HG02759 (cell line): ENCODE data around the gene FAM136A.
"Not testable (repeated sequence)": the region's sequence is repeated elsewhere in the genome, so short reads cannot be mapped to it uniquely, and the experiment has no call there.

Experiments used
- ATAC-seq: cut with Tn5 transposase; IDR thresholded peaks from one replicate; pipeline ENCODE4 v1.9.1; 2021; ENCODE audit warnings: mild to moderate bottlenecking, moderate library complexity; ENCODE audit not compliant: unreplicated experiment

The FAM136A gene

DNA sequence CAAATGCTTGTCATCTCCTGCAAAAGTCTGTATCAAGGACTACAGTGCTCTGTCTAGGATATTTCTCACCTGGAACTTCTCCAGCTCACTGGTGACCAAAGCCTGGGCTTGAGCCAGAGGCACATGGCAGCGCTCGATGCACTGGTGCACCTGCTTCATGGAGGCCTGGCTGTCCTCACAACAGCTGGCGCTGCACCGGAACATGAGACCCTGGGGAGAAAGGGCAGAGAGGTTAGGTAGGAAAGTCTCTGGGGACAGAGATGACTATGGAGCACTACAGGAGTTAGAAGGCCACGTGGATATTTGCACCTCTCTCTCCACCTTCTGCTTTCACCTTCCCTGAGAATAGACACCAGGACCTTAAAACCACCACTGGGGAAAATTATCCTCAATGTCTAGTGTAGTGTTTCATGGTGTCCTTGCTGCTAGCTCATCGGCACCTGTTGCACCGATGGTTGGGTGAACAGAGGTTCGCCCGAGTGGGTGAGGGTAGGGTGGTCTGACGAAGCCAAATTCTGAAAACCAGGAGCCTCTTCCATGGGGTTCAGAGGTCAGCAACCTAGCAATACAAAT, 1.0 kb downstream of the FAM136A start:
- ATAC-seq, result no peak

DNA sequence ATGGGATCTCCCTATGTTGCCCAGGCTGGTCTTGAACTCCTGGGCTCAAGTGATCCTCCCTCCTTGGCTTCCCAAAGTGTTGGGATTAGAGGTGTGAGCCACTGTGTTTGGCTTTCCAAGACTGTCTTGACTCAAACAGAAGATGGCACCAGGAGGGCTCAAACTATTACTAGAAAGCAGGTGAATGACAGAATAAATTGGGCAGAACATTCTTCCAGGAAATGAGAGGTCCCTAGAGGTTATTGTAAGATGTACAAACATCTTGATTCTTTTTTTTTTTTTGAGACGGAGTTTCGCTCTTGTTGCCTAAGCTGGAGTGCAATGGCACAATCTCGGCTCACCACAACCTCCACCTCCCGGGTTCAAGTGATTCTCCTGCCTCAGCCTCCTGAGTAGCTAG, 4.0 kb downstream of the FAM136A start:
- not testable (repeated sequence) for ATAC-seq

DNA sequence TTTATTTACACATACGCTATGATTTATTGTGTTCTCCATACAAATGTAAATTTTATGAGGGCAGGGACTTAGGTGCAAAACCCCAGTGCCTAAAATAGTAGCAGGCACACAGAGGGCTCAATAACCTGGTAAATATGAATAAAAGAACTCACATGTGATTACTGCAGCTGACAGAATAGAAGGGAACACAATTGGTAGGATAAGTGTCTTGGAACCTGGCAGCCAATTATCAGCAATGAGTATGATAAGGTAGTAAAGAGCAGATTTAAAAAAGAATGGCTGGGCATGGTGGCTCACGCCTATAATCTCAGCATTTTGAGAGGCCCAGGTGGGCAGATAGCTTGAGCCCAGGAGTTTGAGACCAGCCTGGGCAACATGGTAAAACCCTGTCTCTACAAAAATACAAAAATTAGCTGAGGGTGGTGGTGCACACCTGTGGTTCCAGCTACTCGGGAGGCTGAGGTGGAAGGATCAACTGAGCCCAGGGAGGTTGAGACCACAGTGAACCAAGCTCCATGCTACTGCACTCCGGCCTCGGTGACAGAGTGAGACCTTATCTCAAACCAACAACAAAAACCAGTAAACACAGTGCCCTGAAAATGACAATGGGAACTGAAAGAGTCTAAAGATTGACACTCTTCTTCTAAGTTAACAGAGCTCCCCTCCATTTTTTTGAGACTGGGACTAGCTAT, 18.2 kb downstream of the FAM136A start:
- ATAC-seq, result no peak

DNA sequence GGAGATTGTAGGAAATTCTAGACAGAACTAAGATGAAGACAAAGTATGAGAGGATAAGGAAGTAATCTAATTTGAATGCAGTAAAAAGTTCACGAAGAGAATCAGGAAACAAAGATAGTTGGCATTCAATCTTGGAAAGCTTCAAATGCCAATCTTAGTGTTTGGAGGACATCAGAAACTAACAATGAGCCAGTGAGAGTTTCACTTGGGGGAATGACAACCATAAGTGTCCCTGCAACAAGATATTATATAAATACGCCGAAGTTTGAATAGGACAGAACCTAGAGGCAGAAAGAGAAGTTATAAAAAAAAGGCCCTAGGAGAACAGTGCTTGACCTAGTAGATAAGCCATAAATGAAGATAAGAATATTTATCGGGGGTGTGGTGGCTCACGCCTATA, 19.4 kb downstream of the FAM136A start:
- ATAC-seq, result no peak

DNA sequence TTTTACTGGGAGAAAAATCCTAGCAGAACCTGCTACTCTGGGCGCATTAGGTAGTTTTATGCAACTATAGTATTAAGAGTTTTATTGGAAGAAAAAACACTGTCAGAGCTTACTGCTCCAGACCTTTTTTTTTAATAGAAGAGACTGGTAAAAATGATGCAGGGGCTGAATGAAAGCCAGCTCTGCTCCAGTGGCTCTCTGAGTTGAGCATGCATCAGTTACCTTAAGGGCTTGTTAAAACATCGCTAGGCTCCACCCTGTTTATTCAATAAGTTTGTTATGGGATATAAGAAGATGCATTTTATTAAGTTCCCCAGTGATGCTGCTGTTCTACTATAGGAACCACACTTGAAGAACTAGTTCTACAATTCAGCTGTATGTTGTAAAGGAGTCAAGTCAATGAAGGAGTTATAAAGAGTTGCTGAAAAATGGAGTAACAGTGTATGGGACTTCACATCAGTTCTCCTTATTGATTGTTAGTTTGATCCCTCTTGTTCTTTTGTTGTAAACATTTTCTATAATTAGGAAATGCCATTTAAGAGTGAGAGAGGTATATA, 21.5 kb downstream of the FAM136A start:
- no peak for ATAC-seq

DNA sequence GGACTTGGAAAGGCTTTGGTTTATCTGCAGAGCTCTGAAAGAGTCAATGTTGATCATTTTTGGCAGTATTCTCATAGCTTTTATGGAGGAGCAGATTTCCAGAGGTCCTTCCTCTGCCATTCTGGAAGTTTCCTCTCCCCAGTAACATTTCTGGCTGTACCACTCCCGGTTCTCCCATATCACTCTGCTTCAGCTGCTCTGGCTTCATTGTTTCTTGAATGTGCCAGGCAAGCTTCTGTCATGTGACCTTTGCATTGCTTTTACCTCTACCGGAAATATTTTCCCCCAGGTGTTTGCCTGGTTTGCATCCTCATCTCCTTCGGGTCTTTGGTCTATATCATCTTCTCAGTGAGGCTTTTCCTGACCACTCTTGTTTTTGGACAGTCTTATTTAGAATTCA, 31.5 kb downstream of the FAM136A start:
- no peak for ATAC-seq

DNA sequence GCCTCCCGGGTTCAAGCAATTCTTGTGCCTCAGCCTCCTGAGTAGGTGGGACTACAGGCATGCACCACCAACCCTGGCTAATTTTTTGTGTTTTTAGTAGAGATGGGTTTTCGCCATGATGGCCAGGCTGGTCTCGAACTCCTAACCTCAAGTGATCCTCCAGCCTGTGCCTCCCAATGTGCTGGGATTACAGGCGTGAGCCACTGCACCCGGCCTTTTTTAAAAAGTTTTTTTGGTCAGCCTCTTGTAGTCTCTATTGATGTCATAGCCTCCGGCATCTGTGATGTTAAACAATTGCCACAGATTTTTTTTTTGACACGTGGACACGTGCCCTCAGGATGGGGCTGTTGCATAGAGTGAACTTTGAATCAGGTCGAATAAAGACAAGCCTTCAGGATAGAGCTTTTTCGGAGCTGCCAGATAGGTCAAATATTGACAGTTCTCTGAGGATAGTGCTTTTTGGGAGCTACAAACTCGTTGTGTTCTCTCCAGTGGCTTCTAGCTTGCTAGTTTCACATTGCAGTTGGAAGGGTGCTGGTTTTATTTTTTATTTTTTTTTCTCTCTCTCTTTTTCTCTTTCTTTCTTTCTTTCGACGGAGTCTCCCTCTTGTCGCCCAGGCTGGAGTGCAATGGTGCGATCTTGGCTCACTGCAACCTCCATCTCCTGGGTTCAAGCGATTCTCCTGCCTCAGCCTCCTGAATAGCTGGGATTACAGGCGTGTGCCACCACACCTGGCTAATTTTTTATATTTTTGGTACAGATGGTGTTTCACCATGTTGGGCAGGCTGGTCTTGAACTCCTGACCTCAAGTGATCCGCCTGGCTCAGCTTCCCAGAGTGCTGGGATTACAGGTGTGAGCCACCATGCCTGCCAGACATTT, 32.2 kb downstream of the FAM136A start:
- not testable (repeated sequence) for ATAC-seq

DNA sequence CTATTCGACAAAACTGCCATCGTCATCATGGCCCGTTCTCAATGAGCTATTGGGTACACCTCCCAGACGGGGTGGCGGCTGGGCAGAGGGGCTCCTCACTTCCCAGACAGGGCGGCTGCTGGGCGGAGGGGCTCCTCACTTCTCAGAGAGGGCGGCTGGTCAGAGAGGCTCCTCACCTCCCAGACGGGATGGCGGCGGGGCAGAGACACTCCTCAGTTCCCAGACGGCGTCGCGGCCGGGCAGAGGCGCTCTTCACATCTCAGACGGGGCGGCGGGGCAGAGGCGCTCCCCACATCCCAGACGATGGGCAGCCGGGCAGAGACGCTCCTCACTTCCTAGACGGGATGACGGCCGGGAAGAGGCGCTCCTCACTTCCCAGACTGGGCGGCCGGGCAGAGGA, 34.9 kb downstream of the FAM136A start:
- ATAC-seq, result not testable (repeated sequence)

DNA sequence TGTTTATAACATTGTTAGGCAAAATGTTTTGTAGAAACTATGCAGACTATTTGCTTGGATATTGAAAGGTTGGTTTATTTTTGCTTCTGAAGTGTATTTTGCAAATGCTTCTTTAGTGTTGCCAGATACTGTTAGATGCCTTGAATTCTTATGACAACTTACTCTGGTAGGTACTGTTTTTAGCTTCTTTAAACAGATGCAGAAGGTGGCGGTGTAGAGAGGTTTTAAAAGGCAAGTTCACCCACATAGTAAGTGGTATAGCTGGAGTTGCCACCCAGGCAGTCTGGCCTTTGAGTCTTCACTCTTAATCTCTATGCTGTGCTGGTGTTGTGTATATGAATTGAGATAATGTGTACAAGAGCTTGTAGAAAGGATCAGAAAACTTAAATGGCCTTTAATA, 40.4 kb downstream of the FAM136A start:
- ATAC-seq, result no peak

DNA sequence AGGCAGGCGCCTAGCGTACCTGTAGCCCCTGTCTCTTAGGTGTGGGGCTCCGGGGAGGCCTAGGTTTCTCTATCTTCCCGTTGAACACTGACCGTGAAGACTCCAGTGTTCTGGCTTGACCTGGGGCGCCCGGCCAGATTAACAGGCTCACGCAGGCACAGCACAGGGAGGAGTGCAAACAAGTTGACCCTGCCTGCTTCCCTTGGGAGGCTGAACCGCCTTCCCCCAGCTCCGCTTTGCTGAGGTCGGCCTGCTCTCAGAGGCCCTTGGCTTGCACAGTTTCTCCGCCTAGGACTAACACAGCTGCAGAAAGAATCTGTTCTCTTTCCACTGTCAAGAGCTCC, 43.4 kb downstream of the FAM136A start:
- ATAC-seq, result no peak

DNA sequence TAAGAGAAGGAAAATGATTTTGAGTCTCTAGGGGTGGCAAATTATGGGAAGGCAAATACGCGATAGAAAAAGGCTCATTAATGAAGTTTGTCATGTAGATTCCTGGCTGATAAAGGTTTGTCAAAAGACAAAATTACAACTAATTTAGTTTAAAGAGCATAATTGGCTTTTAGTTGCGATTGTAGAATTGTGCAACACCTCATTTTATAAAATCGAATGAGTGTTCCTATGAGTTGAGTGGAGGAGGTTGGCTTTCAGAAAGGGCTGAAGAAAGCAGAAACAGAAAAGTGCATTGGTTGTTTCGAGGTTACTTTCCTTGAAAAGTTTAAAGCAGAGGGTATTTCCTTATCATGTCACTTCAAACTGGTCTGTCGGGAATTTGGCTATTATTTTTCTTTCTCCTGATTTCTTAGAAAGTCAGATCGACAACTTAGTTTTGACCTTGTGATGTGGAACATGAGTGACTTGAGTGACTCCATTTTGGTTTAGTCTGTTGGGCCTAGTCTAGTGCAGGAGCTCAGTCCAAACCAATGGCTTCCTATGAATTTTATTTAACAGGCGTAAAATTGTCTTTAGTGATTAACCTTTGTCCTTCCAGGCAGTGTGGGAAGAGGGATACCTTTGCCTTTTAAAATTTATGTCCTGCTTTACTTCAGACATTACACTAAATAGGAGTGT, 46.1 kb downstream of the FAM136A start:
- no peak for ATAC-seq

DNA sequence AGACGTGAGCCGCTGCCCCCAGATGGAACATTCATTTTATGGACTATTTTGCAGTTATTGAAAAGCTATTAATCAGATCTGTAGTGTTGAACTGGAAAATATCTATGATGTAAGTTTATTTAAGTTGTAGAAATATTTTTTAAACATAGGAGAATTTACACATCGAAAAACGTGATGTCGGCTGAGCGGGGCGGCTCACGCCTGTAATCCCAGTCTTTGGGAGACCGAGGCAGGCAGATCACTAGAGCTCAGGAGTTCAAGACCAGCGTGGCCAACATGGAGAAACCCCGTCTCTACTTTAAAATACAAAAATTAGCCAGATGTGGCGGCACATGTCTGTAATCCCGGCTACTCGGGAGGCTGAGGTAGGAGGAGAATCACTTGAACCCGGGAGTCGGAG, 51.4 kb downstream of the FAM136A start:
- no peak for ATAC-seq

DNA sequence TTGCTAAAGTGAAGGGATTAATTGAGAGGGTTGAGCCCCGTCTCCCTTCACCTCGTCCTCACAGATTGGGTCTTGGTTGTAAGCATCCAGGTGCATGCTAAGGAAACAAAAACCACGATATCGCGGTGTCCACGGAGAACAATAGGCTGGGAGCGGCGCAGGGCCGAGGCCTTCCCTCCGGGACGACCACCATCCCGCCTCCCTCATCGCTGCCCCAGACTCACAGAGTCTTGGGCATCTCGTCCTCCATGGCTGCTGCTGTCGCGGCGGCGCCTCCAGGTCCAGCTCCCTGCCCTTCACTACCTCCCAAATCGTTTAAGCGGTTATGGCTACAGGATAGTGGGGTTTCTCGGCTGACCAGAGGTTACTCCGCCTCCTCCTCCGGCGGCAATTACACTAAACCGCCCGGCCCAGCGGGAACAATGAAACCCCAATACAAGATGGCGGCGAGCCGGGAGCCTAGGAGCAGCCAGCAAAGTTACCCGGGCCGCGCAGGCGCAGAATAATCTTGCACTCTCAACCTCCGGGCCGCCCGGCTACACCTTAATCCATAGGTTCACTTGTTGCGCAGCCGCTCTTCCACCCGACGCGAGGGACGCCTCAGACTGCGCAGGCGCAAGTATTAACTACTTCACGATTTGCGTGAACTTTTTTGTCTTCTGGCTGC, 53.6 kb downstream of the FAM136A start, which contains the start of gene TIA1:
TSS of gene TIA1 (minus strand) at position 448 of the 667 bp plus-strand sequence. CDS start at position 250, 198 bp downstream.
- ATAC-seq, result peak; percentile 96

DNA sequence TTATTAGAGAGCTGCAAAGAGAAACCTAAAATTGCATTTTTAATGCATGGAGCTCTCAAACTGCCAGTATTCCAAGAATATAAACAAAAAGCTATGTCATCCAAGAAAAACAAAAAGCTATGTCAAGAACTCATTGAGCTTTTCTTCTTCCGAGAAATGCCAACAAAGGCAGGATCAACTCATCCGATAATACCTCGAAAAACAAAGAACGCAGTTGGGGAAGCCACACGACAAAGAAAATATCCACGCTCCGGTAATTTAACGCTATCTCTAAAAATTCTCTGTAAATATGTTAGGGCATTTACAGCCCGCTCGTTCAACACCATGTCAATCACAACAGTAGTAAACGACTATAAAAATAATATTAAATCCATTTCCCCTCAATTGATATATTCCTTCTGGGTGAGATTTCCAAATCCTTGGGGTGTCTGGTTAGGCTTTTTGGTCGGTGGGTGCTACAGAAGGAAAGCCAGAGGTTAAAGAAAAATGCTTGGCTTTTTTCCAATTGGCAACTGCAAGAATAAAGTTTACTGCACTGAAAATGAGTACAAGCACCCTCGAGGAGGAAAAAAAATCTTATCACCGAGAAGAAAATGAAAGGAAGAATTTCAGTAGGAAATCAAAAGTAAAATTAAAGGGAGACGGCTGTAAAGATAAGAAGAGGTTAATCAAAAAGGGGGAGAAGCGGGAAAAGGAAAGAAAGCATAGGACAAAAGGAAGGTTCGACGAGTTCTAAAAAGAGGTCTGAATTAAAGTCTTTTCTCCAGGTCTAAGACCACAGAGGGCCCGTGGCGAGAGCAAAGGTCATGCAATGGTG, 54.3 kb downstream of the FAM136A start:
- no peak for ATAC-seq
